ENCODE data around the gene STON2.
A peak's percentile ranks its signal among the peaks of the same experiment; 100 is the strongest.

The STON2 gene

GRCh38 chr14:81301813-81302212 is 98.3 kb downstream of the STON2 start:
- no peak for DNase-seq (ENCODE audit: low spot score)

DNA sequence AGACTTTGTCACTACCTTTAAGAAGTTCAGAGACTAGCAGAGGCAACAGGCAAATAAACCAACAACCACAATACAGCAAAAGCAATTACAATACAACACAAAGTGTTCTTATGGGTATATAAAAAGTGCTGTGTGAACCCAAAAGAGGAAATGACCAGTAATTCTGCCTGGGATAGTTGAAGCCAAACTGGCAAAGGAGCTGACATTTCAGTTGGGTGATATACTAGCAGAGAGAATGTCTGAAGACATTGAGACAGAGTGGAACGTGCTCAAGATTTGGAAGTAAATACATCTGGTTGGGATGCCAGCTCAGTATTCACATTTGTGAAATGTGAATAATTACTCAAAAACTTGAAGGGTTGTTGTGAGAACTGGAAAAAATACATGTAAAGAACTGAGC is 98.8 kb downstream of the STON2 start:
- DNase-seq (ENCODE audit: low spot score), result no peak

DNA sequence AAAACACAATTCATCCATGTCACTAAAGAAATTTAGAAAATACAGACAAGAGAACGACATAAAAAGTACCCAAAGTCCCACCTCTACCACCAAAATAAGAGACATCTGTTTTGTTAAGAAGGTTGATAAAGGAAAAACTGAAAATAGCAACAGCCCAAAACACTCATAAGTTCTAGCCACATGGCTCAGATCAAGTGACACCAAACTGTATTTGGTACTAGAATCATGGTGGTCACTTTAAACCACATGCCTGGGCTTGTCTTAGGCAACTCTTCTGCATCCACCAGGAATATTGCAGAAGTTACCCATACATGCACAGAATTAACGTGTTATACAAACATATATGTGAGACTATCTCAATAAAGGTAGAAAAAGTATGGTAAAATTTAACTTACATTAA is 101.2 kb downstream of the STON2 start:
- no peak for DNase-seq (ENCODE audit: low spot score)

DNA sequence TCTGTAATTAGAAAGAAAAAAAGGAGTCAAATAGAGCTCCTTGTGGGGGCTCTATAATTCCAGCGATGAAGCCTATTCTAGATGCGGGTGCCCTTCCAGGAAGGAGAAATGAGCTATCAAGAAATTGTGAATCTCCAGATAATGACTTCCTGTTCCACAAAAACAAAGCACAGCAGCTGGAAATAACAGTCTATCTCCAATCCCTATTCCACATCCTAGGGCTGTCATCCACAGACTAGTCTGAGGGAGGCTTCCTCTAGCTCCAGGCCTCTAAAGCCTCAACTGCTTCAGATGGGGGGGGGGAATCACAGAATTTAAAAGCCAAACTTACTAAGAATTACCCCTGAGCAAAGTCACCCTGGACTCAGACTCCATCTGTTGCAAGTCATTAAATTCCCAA is 102.0 kb downstream of the STON2 start:
- no peak for DNase-seq (ENCODE audit: low spot score)

DNA sequence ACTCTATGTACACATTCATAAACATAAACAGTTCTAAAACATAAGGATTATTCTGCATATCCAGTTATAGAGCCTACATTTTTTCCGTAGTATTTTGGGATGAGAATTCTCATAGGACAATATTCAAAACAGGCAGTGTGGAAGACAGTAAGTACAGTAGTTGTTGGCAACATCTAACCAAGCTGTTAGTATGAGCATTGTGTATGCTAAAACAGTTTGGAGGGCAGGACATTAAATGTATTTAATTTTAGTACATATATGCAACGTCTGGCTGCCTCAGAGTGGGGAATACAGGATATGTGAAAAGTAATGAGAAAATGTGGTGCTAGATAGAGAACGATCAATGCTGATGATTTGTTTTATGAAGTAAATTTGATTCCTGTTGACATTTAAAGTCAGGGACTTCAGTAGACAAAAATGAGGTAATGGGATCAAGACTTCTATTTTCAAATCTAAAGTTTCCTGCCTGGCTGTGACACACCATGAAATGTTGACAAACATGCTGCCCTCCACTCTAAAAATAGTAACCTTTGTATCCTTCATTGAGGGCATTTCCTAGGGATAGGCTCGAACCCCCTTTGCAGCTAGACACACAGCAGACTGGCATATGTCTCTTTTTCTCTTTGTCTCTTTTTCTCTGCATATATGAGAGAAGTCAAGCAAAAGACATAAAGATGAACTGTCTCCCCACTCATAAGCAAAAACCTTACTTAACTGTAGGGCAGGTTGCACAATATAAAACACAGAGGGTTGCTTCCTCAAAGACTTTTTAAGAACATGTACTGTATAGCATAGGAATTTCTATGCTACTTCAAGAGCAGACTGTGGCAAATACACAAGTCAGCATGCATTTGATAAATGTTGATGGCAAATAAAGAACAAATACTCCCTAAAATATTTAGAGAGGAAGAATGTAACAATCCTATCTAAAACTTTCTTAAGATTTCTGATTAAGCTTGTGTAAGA is 103.9 kb downstream of the STON2 start:
- DNase-seq (ENCODE audit: low spot score), result no peak

DNA sequence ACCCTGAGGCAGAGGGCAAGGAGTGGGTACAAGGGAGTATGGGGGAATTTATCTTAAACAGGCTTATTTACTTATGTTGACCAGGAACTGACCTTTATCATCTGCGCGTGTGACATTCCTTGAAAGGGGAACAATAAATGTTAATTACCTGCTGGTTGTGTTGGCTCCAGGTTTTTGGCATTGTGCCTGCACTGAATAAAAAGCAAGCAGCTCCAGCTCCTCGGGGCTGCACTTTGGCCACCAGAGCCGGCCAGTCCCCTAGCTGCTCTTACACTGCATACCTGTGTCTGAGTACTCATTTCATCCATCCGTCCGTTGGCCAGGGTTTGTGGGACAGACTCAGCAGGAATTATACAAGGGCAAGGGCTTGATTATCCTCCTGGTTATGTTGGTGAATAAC is 110.6 kb downstream of the STON2 start:
- DNase-seq (ENCODE audit: low spot score), result no peak

DNA sequence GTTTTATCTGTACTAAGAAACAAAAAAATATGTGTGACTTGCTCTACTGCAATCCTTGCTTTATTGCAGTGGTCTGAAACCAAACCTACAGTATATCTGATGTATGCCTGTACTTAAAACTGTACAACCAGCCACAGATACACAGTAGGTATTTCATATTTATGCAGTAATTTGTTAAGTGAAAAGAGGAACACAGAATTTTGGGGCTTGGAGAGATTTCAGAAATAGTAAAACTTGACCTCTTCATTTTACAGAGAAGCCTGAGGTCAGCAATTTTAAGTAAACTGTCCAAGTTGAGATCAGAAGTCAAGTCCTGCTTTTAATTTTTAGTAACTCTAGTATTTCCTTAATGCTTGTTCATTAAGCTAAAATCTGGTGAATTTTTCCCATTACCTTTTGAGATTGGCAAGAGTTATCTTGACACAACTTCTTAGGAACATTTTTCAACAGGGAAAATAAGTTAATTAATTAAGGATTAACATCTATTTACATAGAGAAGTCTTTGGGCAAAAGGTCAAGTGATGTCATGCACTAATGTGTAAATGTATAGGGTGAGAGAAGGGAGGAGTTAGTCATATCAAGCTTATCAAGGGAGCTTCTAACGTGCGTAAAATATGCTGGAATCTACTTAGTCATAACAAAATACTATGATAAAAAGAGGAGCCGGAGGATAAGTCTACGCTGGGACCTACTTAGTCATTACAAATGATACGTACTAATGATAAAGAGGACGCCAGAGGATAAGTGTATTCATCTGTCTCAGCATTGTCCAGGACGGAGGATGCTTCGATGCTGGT is 113.4 kb downstream of the STON2 start:
- no peak for DNase-seq (ENCODE audit: low spot score)

DNA sequence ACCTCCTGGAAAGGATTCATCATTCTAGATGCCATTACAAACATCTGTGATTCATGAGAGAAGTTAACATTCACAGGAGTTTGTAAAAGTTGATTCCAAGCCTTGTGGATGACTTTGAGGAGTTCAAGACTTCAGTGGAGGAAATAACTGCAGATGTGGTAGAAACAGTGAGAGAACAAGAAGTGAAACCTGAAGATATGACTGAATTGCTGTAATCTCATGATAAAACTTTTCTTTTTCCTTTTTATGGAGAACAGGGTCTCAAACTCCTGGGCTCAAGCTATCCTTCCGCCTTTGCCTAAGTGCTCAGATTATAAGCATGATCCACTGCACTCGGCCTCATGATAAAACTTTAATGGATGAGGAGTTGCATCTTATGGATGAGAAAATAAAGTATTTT is 114.9 kb downstream of the STON2 start:
- no peak for DNase-seq (ENCODE audit: low spot score)

DNA sequence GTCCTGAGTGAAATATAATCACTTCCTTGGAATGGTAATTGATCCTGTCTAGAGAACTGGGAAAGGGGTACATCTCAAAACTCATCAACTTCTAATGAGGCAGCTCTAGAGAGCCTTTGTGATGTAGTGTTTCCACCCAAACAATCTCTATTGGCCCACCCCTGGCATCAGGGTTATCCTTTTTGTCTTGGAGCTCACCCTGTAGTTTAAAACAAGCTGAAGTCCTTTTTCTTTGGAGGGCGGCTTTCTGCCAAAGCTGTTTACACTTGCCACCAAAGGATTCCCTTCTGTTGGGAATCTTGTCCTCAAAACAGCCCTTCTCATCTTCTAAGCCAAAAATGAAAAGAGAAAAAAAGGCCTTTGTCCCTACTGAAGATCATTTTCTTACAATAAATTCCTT is 118.8 kb downstream of the STON2 start:
- DNase-seq (ENCODE audit: low spot score), result no peak

DNA sequence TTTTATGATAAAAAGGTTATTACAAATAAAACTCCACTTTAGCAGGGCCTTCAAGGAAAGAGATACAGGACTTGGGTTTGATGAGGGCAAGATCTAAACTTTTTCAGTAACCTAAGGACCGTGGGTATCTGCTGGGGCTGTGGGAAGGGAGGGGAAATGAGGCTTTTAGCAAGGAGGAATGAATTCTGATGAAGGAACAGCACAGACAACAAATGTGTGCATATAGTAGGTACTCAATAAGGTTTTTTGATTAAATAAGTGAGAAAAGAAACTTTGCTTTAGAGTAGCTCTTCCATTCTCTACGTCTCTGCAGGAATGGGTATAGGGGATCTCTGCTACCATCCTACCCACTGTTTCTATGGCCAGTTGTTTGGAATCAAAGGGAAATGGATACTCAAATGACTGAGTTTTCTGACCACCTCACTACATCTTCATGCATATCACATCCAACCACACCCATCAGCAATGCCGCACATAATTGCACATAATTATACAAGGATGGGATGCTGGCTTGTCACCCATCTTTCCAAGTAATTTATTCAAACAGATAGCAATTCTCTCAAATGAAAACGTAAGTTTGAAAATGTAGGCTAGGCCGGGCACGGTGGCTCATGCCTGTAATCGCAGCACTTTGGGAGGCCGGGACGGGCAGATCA is 119.9 kb downstream of the STON2 start:
- no peak for DNase-seq (ENCODE audit: low spot score)

- DNase-seq (ENCODE audit: low spot score), result no peak
These were observed 123.0 kb downstream of the STON2 start for GRCh38 chr14:81277096-81277495.

GRCh38 chr14:81276073-81277069 is 123.8 kb downstream of the STON2 start:
- DNase-seq (ENCODE audit: low spot score), result no peak

DNA sequence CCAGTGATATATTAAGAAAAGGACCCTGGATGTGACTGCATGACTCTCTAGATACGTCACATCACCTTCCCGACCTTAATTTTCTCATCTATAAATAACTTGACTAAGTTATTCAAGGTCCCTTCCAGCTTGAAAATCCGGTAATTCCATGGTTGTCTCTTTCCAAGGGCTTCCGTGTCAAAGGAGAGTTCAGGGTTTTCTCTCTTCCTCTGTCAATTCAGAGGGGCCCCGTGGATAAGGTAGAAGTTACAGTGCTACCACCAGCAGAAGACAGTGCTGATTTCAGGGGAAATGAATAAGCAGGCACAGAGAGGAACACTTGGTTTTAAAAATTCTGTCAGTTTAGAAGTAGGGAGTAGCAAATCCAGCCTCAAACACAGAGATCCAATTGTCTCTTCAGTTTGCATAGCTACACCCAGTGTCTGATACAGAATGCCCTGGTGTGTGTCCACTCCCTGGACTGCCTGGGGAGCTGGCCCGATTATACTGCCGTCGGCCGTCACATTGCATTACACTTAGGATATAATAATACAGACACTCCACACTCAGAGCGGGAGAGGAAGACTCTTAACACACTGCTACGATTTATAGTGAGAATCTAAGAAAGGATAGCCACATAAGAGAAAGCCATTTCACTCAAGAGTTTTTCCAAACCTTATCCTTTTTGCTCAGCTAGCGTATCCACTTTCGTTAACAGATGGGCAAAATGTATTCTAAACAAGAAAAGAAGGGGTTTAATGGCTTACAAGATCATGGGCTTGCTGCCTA is 124.6 kb downstream of the STON2 start:
- DNase-seq (ENCODE audit: low spot score), result no peak

DNA sequence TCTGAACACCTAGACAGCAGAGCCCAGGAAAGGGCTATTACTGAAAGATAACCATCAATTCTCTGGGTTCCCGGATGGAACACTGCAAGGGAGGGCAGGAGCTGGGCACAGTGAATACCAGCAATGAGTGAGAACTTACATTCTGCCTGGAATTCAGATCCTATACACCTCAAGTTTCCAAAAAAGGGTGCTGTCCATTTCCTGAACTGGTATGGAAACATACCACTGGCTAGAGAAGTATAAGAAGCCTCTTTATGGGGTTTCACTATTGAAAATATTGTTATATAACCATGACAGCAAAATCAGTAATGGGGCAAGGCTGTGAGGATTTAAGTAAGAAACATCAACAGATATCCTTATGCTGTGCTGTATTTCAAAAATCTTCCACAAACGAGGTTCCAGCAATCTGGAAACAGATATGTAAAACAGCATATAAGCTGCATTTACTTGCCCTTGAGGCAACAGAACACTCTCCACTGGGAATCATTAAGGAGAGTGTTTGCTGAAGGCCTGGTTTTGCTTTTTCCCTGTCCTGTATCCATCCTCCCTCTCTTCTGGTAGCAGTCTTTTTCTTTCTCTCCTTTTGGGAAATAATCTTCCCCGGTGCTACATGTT is 126.1 kb downstream of the STON2 start:
- DNase-seq (ENCODE audit: low spot score), result no peak

DNA sequence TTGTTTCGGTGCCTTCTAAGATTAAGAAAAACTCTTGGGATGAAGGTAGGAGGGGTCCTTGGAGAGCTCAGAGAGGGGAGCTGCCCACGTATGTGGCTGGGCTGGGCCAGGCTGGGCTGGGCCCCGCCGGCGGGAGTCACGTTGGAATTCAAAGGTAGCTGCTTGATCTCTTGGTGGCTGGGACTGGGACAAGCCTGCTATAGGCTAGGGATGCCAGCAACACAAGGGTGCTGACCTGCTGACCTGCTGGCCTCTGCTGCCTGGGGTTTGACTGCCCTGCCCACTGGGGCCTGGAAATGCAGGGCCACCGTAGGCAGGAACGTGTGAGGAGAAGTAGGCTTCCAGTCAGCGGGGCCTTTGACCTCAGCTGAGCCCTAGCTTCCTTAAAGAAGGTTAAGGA is 126.6 kb downstream of the STON2 start:
- no peak for DNase-seq (ENCODE audit: low spot score)

DNA sequence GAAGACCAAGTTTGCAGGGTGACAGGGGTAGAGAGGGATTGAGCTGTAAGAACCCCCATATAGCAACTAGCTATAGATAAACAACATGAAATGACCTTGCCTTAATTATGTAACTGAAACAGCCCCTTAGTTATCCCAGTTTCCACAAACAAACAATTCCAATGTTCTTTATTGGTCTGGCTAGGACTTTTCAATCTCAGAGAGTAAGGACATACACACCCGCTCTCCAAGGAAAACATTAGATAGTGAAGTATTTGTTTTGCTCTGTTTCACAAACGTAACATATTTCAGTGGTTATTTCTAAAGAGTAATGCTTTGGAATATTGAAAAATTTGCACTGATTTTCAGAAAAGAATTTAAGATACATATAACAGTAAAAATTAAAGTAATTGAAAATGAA is 127.8 kb downstream of the STON2 start:
- no peak for DNase-seq (ENCODE audit: low spot score)

DNA sequence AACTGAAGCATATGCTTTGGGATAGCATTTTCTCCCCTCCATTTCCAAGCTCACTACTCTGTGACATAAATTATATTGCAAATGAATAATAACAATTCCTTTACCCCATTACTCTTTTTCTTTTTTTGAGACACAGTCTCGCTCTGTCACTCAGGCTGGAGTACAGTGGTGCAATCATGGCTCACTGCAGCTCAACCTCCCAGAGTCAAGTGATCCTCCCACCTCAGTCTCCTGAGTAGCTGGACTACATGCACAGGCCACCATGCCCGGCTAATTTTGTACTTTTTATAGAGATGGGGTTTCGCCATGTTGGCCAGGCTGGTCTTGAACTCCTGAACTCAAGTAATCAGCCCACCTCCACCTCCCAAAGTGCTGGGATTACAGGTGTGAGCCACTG is 130.1 kb downstream of the STON2 start:
- no peak for DNase-seq (ENCODE audit: low spot score)

DNA sequence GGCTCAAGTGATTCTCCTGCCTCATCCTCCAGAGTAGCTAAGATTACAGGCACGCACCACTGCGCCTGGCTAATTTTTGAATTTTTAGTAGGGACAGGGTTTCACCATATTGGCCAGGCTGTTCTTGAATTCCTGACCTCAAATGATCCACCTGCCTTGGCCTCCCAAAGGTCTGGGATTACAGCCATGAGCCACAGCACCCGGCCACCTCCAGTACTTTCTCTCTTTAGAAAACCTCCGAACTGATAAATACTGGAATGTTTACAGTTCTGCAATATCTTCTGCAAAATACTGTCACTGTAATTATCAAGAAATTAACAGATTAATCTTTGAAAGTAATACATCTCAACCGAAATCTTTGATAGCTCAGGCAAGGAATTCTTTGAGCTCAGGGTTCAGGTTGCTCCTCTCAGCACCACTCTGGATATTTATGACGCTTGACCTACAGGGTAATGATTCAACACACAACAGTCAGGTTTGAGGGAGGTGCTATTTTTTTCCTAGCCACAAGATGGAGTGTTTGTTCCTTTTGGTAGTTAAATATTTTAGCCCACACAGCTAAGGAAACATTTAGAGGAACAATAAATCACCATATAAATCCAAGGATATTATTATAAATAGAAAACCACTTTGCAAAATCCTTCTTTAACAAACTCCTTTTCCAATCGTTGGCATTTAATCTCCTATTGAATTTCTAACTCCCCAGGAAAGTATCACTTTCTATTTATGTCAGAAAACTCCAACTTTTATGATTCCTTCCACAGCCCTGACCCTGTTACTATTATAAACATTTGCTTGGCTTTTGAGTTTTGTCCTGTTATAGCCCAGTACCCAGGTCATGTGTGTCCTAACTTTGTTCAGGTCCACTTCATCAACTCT is 130.8 kb downstream of the STON2 start:
- DNase-seq (ENCODE audit: low spot score), result peak; percentile 84

DNA sequence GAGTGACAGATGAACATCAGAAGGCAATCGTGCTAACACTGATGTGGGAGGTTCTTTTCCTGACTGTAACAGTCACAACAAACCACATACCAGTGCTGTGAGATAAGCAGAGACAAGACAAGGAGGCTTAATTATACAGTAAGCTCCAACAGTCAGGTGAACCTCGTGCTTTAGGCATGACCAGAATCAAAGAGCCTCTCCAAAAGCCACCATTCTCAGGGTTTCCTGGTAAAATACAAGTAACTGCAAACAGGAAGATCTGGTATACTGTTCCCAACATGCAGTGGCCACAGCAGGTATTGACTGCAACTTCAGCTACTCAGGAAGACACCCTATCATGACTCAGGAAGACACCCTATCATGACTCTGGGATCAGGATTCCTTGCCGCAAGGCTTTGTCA is 132.1 kb downstream of the STON2 start:
- DNase-seq (ENCODE audit: low spot score), result no peak

Measured in AG08395 (cell line).